A549 (cell line): ENCODE measurements around the gene KREMEN1. TPM values are rescaled to one million over a fixed set of nuclear protein-coding genes. Genes with fewer than 3 reads are reported as not detected.

Experiments
- ATAC-seq, 2 experiments: fragments of 200-7000 bp in 1 of 2; fragments of >200 bp in 1 of 2; cut with Nextera tagmentation in 1 of 2; cut with Tn5 transposase in 1 of 2; 3 replicates each; pipeline versions ENCODE4 v1.8.0 to v1.9.1; 2018 to 2020; ENCODE audit warnings: mild to moderate bottlenecking in 1 of 2, moderate library complexity in 1 of 2
- CTCF ChIA-PET: fragments of 300-600 bp; sonication (Branson Sonifier 250); formaldehyde crosslinking; extraction: SDS; loops from one replicate; lab custom pipeline; 2021; ENCODE audit warnings: antibody characterized with exemption, inconsistent platforms; lab: Yijun Ruan, JAX
- POLR2A ChIA-PET: fragments of 350-600 bp; formaldehyde crosslinking; extraction: SDS; loops from one replicate; lab custom pipeline; 2021; ENCODE audit warnings: antibody characterized with exemption, inconsistent platforms; lab: Yijun Ruan, JAX
- DNase-seq, 2 experiments: peaks; one replicate each; pipeline versions ENCODE4 v3.0.0 to v3.0.0-alpha.2; 2011 to 2016; ENCODE audit warnings: low read depth in 1 of 2, low spot score in 1 of 2
- FAIRE-seq: peaks from 2 replicates; lab custom pipeline; 2011; peaks lifted over from hg19 to GRCh38; lab: Jason Lieb, UNC
- H3K27ac ChIP-seq, 2 experiments: fragments of >200 bp; sonication (Bioruptor Twin); formaldehyde crosslinking; 3 replicates each; pipeline ENCODE4 v1.5.1; 2016 to 2017
- H3K4me1 ChIP-seq: fragments of >200 bp; sonication (Bioruptor Twin); formaldehyde crosslinking; 3 replicates; pipeline ENCODE4 v1.6.1; 2016
- H3K4me2 ChIP-seq: fragments of >200 bp; sonication (Bioruptor Twin); formaldehyde crosslinking; 3 replicates; pipeline ENCODE4 v1.6.1; 2016
- H3K4me3 ChIP-seq: fragments of >200 bp; sonication (Bioruptor Twin); formaldehyde crosslinking; 3 replicates; pipeline ENCODE4 v1.5.1; 2016
- H3K9me3 ChIP-seq: fragments of >200 bp; sonication (Bioruptor Twin); formaldehyde crosslinking; 3 replicates; pipeline ENCODE4 v1.6.1; 2016
- CBX8 ChIP-seq: fragments of 200-600 bp; sonication (generic); IDR thresholded peaks from 2 replicates; pipeline ENCODE4 v1.6.1; 2016
- CEBPB ChIP-seq, 2 experiments: fragments of >200 bp in 1 of 2; sonication (Bioruptor Twin) in 1 of 2; formaldehyde crosslinking in 1 of 2; IDR thresholded peaks; 2 replicates each; pipeline ENCODE4 v1.6.1; 2012 to 2016
- CHD4 ChIP-seq: fragments of 200-600 bp; sonication (generic); IDR thresholded peaks from 2 replicates; pipeline ENCODE4 v1.6.1; 2016; ENCODE audit warnings: antibody characterized with exemption, mild to moderate bottlenecking, borderline replicate concordance
- EHF ChIP-seq: fragments of 250-450 bp; sonication (Bioruptor Pico); IDR thresholded peaks from 2 replicates; pipeline ENCODE4 v1.5.0; 2020; ENCODE audit warnings: mild to moderate bottlenecking
- EHMT2 ChIP-seq: fragments of 200-600 bp; sonication (generic); IDR thresholded peaks from 2 replicates; pipeline ENCODE4 v1.6.1; 2016; ENCODE audit warnings: antibody characterized with exemption, low read depth, mild to moderate bottlenecking, moderate library complexity
- HDAC2 ChIP-seq: fragments of 200-600 bp; sonication (generic); IDR thresholded peaks from 2 replicates; pipeline ENCODE4 v1.6.1; 2016
- HEYL ChIP-seq: fragments of 250-450 bp; sonication (Bioruptor Pico); IDR thresholded peaks from 2 replicates; pipeline ENCODE4 v1.8.0; 2021; ENCODE audit warnings: mild to moderate bottlenecking, moderate library complexity
- HOXB5 ChIP-seq: fragments of 250-450 bp; sonication (Bioruptor Pico); IDR thresholded peaks from 2 replicates; pipeline ENCODE4 v1.5.0; 2020; ENCODE audit warnings: mild to moderate bottlenecking, moderate library complexity
- JUN ChIP-seq, 2 experiments: fragments of >200 bp; sonication (Bioruptor Twin); formaldehyde crosslinking; IDR thresholded peaks; 2 replicates in 1 of 2; 3 replicates in 1 of 2; pipeline ENCODE4 v1.6.1; 2016 to 2017
- MAFK ChIP-seq: fragments of 450-650 bp; IDR thresholded peaks from 2 replicates; pipeline ENCODE4 v1.6.1; 2014; ENCODE audit not compliant: partially characterized antibody
- MAZ ChIP-seq: fragments of 150-350 bp; IDR thresholded peaks from 2 replicates; pipeline ENCODE4 v1.6.1; 2014; ENCODE audit warnings: antibody characterized with exemption, low read depth, low read length, borderline replicate concordance
- MYC ChIP-seq: IDR thresholded peaks from 2 replicates; pipeline ENCODE4 v1.6.1; 2012; ENCODE audit warnings: mild to moderate bottlenecking, inconsistent platforms, low read length, improper control_type of control experiment, borderline replicate concordance
- NPAS2 ChIP-seq: fragments of 250-450 bp; sonication (Bioruptor Pico); IDR thresholded peaks from 2 replicates; pipeline ENCODE4 v1.8.0; 2022; ENCODE audit warnings: mild to moderate bottlenecking, moderate library complexity, borderline replicate concordance
- NR3C1 ChIP-seq: fragments of >200 bp; sonication (Bioruptor Twin); formaldehyde crosslinking; IDR thresholded peaks from 3 replicates; pipeline ENCODE4 v1.6.1; 2017
- PHF8 ChIP-seq: fragments of 200-600 bp; sonication (generic); IDR thresholded peaks from 2 replicates; pipeline ENCODE4 v1.6.1; 2016; ENCODE audit warnings: low read depth, mild to moderate bottlenecking, antibody characterized with exemption, moderate library complexity, borderline replicate concordance
- RARB ChIP-seq: fragments of 250-450 bp; sonication (Bioruptor Pico); IDR thresholded peaks from 2 replicates; pipeline ENCODE4 v1.8.0; 2021; ENCODE audit warnings: mild to moderate bottlenecking, moderate library complexity
- RCOR1 ChIP-seq: fragments of 150-350 bp; IDR thresholded peaks from 2 replicates; pipeline ENCODE4 v1.6.1; 2014; ENCODE audit warnings: antibody characterized with exemption, low read length, low read depth
- TFCP2L1 ChIP-seq: fragments of 250-450 bp; sonication (Bioruptor Pico); IDR thresholded peaks from 2 replicates; pipeline ENCODE4 v1.5.0; 2021; ENCODE audit warnings: mild to moderate bottlenecking
- TP53 ChIP-seq: fragments of 250-450 bp; sonication (Bioruptor Pico); IDR thresholded peaks from 2 replicates; pipeline ENCODE4 v1.5.0; 2021; ENCODE audit warnings: mild to moderate bottlenecking, moderate library complexity
- ZFP36 ChIP-seq: fragments of 450-650 bp; IDR thresholded peaks from 2 replicates; pipeline ENCODE4 v1.6.1; 2014; ENCODE audit warnings: borderline replicate concordance; ENCODE audit not compliant: partially characterized antibody
- WGBS: methylation state at CpG from one replicate; pipeline ENCODE4 v1.1.6; 2017; ENCODE audit errors: missing lambda C conversion rate; 5-methylcytosine and 5-hydroxymethylcytosine counted together
- polyA plus RNA-seq, 4 experiments: library from polyadenylated mRNA; depleted of rRNA in 3 of 4; stranded (reverse); fragments of >200 nt; fragmentation: RNase III in 1 of 4; extraction: RNeasy Plus Mini Kit Qiagen cat#74134 plus additional on column Dnase treatment in 1 of 4; gene quantifications; 2 replicates in 3 of 4; 3 replicates in 1 of 4; pipeline ENCODE4 v1.2.3, GENCODE V29; 2011 to 2017
- TF ChIP-seq, protein P1 (sequence below): IDR thresholded peaks from 2 replicates; pipeline ENCODE4 v1.6.1; 2012
- TF ChIP-seq, protein P2 (sequence below): fragments of >200 bp; sonication (Bioruptor Twin); formaldehyde crosslinking; IDR thresholded peaks from 2 replicates; pipeline ENCODE4 v1.6.1; 2016

The KREMEN1 gene
- polyA plus RNA-seq, 2 of the 4 experiments (the other 2 are of a cell fraction): 1.7 to 2.5 TPM

DNA sequence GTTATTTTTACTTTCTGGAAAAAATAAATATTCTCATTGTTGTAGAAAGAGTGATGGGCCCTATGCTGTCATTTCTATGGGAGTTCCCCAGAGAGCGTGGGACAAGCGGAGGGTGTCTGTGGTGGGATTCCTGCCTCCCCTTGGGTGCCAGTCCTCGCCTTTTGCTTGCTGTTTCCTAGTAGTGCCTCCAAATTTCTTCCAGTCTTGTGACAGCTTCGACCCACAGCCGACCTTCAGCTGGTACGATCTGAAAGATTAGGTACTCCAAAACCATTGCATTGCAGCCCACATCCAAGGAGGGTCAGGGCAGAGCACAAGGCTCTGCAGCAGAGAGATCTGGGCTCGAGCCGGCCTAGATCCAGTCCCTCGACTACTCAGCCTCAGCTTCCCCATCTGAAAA, 73.9 kb downstream of the KREMEN1 start:
- POLR2A ChIA-PET: no interaction called here
- no peak for DNase-seq
- no peak for ATAC-seq

DNA sequence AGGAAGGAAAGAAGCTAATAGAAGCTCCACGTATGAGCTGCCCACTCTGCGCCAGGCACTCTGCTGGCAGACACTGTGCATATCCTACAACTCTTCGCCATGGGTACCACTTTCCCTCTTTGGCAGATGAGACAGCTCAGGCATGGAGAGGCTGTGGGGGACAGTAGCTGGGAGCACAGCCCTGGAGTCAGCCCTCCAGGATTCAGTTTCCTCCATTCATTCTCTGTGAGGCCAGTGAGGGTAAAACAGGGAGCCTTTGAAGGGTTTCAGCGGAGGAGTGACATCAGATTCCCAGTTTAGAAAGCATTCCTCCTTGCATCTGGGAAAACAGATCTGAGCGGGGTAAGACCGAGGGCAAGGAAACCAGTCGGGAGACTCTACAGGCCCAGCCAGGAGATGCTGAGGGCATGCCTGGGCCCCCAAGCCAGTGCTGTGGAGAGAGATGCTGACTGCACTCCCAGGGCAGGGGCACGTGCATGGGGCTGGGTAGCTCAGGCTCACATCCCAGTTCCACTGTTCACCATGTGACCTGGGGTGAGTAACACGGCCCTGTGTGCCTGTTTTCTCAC, 74.6 kb downstream of the KREMEN1 start:
- ATAC-seq: no peak
- no peak for TF ChIP-seq HOXB5 (CRISPR knock-in tag)
- TF ChIP-seq, protein P1, sequence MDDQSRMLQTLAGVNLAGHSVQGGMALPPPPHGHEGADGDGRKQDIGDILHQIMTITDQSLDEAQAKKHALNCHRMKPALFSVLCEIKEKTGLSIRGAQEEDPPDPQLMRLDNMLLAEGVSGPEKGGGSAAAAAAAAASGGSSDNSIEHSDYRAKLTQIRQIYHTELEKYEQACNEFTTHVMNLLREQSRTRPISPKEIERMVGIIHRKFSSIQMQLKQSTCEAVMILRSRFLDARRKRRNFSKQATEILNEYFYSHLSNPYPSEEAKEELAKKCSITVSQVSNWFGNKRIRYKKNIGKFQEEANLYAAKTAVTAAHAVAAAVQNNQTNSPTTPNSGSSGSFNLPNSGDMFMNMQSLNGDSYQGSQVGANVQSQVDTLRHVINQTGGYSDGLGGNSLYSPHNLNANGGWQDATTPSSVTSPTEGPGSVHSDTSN: no peak
- TF ChIP-seq RARB: no peak
- TF ChIP-seq NPAS2: no peak
- TF ChIP-seq TP53 (CRISPR knock-in tag): no peak
- TF ChIP-seq RCOR1: no peak
- TF ChIP-seq ZFP36: no peak
- no peak for TF ChIP-seq PHF8

More for the DNA sequence above, 73.9 kb downstream of the KREMEN1 start:
- no peak for FAIRE-seq
- WGBS: 70% methylated on average over 9 of the region's 9 CpGs
- no peaks in the 10 kb centered on the region for H3K9me3 ChIP-seq
- no peak overlapping the region for H3K4me2 ChIP-seq
- TF ChIP-seq NR3C1 (no peak), CEBPB (IDR thresholded peaks at IDR 0.05) (no peak), EHMT2 (no peak), TFCP2L1 (CRISPR knock-in tag) (no peak), RCOR1 (no peak), MYC (no peak), HEYL (CRISPR knock-in tag) (no peak)
- no peak overlapping the region for H3K27ac ChIP-seq
- H3K4me1 ChIP-seq: no peaks in the 10 kb centered on the region
- CTCF ChIA-PET: interaction anchor here (0.9 to 2.5 kb wide), 2 partner anchors 8 to 99 kb away, joined by 3 to 12 read pairs; no protein-coding TSS in a partner anchor
- H3K4me3 ChIP-seq: no peak overlapping the region

DNA sequence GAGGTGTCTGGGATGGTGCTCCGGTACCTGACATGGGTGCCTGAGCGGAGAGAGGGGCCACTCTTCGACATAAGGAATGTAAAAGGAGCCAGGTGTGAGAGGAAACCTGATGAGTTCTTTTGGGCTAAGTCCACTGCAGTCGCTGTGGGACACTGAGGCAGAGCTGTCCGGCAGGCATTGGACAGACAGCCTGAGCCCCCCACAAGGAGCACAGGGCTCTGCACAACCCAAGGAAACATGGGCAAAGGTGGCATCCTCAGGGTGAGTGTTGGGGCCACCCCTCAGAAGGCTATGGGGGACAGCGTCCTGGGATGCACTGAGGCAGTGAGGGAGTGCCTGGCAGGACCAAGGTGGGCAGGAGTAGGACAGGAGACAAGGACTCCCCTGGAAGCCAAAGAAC, 75.2 kb downstream of the KREMEN1 start:
- DNase-seq (no peak), FAIRE-seq (no peak), ATAC-seq (no peak)
- Histone ChIP-seq H3K27ac (no peak overlapping the region), H3K4me3 (no peak overlapping the region), H3K4me2 (no peak overlapping the region), H3K9me3 (no peaks in the 10 kb centered on the region), H3K4me1 (no peaks in the 10 kb centered on the region)
- TF ChIP-seq JUN (IDR thresholded peaks at IDR 0.05) (no peak), MAFK (no peak), CBX8 (no peak), MAZ (no peak), HDAC2 (no peak), EHF (CRISPR knock-in tag) (no peak), CHD4 (no peak)
- TF ChIP-seq, protein P2, sequence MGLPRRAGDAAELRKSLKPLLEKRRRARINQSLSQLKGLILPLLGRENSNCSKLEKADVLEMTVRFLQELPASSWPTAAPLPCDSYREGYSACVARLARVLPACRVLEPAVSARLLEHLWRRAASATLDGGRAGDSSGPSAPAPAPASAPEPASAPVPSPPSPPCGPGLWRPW: no peak
- ChIA-PET POLR2A (no interaction called here), CTCF (no interaction called here)
- WGBS: 69% methylated on average over 6 of the region's 6 CpGs

More for the DNA sequence above, 74.6 kb downstream of the KREMEN1 start:
- Histone ChIP-seq H3K9me3 (no peaks in the 10 kb centered on the region), H3K4me2 (no peak overlapping the region), H3K4me3 (no peak overlapping the region), H3K27ac (no peak overlapping the region), H3K4me1 (no peaks in the 10 kb centered on the region)
- POLR2A ChIA-PET: no interaction called here
- FAIRE-seq (no peak), DNase-seq (no peak)
- CTCF ChIA-PET: interaction anchor here (2.5 kb wide), 1 partner anchor 7 kb away, joined by 12 read pairs; no protein-coding TSS in a partner anchor
- WGBS: 89% methylated on average over 7 of the region's 9 CpGs
